Skeletal muscle tissue (tissue), 4 donors: ENCODE results near the gene STAT1. TPM values are rescaled to one million over a fixed set of nuclear protein-coding genes. Genes with fewer than 3 reads are reported as not detected.

Source experiments
- H3K27ac ChIP-seq: one replicate; pipeline ENCODE4 v1.7.0; 2013; ENCODE audit warnings: mild to moderate bottlenecking, low read depth, low read length, inconsistent platforms
- H3K27me3 ChIP-seq, 3 donors: one replicate each; pipeline ENCODE4 v1.7.0; 2013; ENCODE audit warnings: low read length in 3 of 3; ENCODE audit not compliant: control insufficient read depth in 3 of 3, insufficient read depth in 3 of 3
- H3K36me3 ChIP-seq, 3 donors: one replicate each; pipeline ENCODE4 v1.7.0; 2013; ENCODE audit warnings: low read length in 3 of 3; ENCODE audit not compliant: control insufficient read depth in 3 of 3, insufficient read depth in 3 of 3
- H3K4me1 ChIP-seq, 3 donors: one replicate each; pipeline ENCODE4 v1.7.0; 2013; ENCODE audit warnings: low read length in 3 of 3, mild to moderate bottlenecking in 3 of 3; ENCODE audit not compliant: control insufficient read depth in 3 of 3, insufficient read depth in 3 of 3
- H3K4me3 ChIP-seq, 3 donors: one replicate each; pipeline ENCODE4 v1.7.0; 2013; ENCODE audit warnings: low read length in 3 of 3
- H3K9ac ChIP-seq, 3 donors: one replicate each; pipeline ENCODE4 v1.7.0; 2013; ENCODE audit warnings: low read length in 3 of 3, mild to moderate bottlenecking in 3 of 3, moderate library complexity in 2 of 3, low read depth in 1 of 3
- H3K9me3 ChIP-seq, 3 donors: one replicate each; pipeline ENCODE4 v1.7.0; 2013; ENCODE audit warnings: low read length in 3 of 3; ENCODE audit not compliant: control insufficient read depth in 3 of 3
- total RNA-seq: library from RNA; depleted of rRNA; stranded (reverse); fragments of >200 nt; gene quantifications from one replicate; pipeline ENCODE4 v1.2.3, GENCODE V29; 2014
- donor health status: Osteomylitis.

STAT1 gene
- total RNA-seq, 1 donor from 2014 or later = 30.3 TPM

GRCh38 chr2:191010887-191011885 is 2.8 kb downstream of the STAT1 start:
- no peaks in the 10 kb centered on the region for H3K9me3 ChIP-seq
- H3K4me1 ChIP-seq = peaks cover 16 to 32% (median 23%) of the 10 kb centered on the region in 3 donors
- H3K27ac ChIP-seq = no peak overlapping the region
- no peaks in the 10 kb centered on the region for H3K27me3 ChIP-seq
- H3K36me3 ChIP-seq = peaks cover 12 to 31% (median 22%) of the 10 kb centered on the region in 3 donors
- no peak overlapping the region for H3K9ac ChIP-seq
- no peak overlapping the region for H3K4me3 ChIP-seq

GRCh38 chr2:191009541-191010374 is 4.2 kb downstream of the STAT1 start:
- no peak overlapping the region for H3K9ac ChIP-seq
- no peaks in the 10 kb centered on the region for H3K9me3 ChIP-seq
- H3K4me1 ChIP-seq = peaks cover 16 to 31% (median 23%) of the 10 kb centered on the region in 3 donors
- no peaks in the 10 kb centered on the region for H3K27me3 ChIP-seq
- no peak overlapping the region for H3K4me3 ChIP-seq
- H3K36me3 ChIP-seq = peaks cover 23 to 45% (median 37%) of the 10 kb centered on the region in 3 donors
- H3K27ac ChIP-seq = no peak overlapping the region

GRCh38 chr2:191008286-191008685 is 5.7 kb downstream of the STAT1 start:
- Histone ChIP-seq H3K9ac (no peak overlapping the region), H3K27ac (no peak overlapping the region), H3K4me1 (peaks cover 13 to 19% (median 17%) of the 10 kb centered on the region in 3 donors), H3K36me3 (peaks cover 31 to 60% (median 50%) of the 10 kb centered on the region in 3 donors), H3K27me3 (no peaks in the 10 kb centered on the region), H3K9me3 (no peaks in the 10 kb centered on the region), H3K4me3 (no peak overlapping the region)

GRCh38 chr2:191006997-191007783 is 6.8 kb downstream of the STAT1 start:
- Histone ChIP-seq H3K9ac (no peak overlapping the region), H3K27ac (no peak overlapping the region), H3K4me1 (peaks cover 5 to 8% (median 8%) of the 10 kb centered on the region in 3 donors), H3K9me3 (no peaks in the 10 kb centered on the region), H3K36me3 (peaks cover 36 to 69% (median 61%) of the 10 kb centered on the region in 3 donors), H3K27me3 (no peaks in the 10 kb centered on the region), H3K4me3 (no peak overlapping the region)

- Histone ChIP-seq H3K4me3 (no peak overlapping the region), H3K27ac (no peak overlapping the region), H3K9ac (no peak overlapping the region), H3K9me3 (no peaks in the 10 kb centered on the region), H3K4me1 (peaks cover 2 to 6% (median 3%) of the 10 kb centered on the region in 3 donors), H3K36me3 (peaks cover 36 to 74% (median 69%) of the 10 kb centered on the region in 3 donors), H3K27me3 (no peaks in the 10 kb centered on the region)
Measured at GRCh38 chr2:191006297-191006696, 7.7 kb downstream of the STAT1 start.

- Histone ChIP-seq H3K36me3 (peaks cover 44 to 92% (median 90%) of the 10 kb centered on the region in 3 donors), H3K9ac (no peak overlapping the region), H3K27me3 (no peaks in the 10 kb centered on the region), H3K4me1 (no peaks in the 10 kb centered on the region), H3K9me3 (no peaks in the 10 kb centered on the region), H3K27ac (no peak overlapping the region), H3K4me3 (no peak overlapping the region)
Measured at GRCh38 chr2:191003405-191004309, 10.3 kb downstream of the STAT1 start.

GRCh38 chr2:191001624-191002023 is 12.3 kb downstream of the STAT1 start:
- Histone ChIP-seq H3K36me3 (peaks cover 51 to 93% (median 85%) of the 10 kb centered on the region in 3 donors), H3K9me3 (no peaks in the 10 kb centered on the region), H3K9ac (no peak overlapping the region), H3K4me3 (no peak overlapping the region), H3K27ac (no peak overlapping the region), H3K27me3 (no peaks in the 10 kb centered on the region), H3K4me1 (no peaks in the 10 kb centered on the region)

- Histone ChIP-seq H3K27ac (no peak overlapping the region), H3K9ac (no peak overlapping the region), H3K4me3 (no peak overlapping the region), H3K36me3 (peaks cover 50 to 91% (median 84%) of the 10 kb centered on the region in 3 donors), H3K4me1 (no peaks in the 10 kb centered on the region), H3K27me3 (no peaks in the 10 kb centered on the region), H3K9me3 (no peaks in the 10 kb centered on the region)
Measured at GRCh38 chr2:191001032-191001431, 12.9 kb downstream of the STAT1 start.
